HFF-Myc (cell line): ENCODE data around the gene WIF1.

Experiments
- DNase-seq: peaks from one replicate; pipeline ENCODE4 v3.0.0-alpha.2; 2011; ENCODE audit warnings: low read depth; ENCODE audit errors: extremely low read depth
- H3K4me3 ChIP-seq: replicated peaks from 2 replicates; pipeline ENCODE4 v1.5.1; 2011; ENCODE audit warnings: low read depth, mild to moderate bottlenecking, control low read depth, low read length
- CTCF ChIP-seq: IDR thresholded peaks from 2 replicates; pipeline ENCODE4 v1.5.1; 2012; ENCODE audit warnings: mild to moderate bottlenecking, low read depth, low read length, control low read depth; ENCODE audit errors: missing control alignments

The WIF1 gene

GRCh38 chr12:65162609-65163008 is 41.5 kb upstream of the WIF1 start:
- DNase-seq: no peak
- no peak for TF ChIP-seq CTCF
- no peak overlapping the region for H3K4me3 ChIP-seq

GRCh38 chr12:65157091-65157490 is 36.0 kb upstream of the WIF1 start:
- H3K4me3 ChIP-seq: no peak overlapping the region
- TF ChIP-seq CTCF: no peak
- no peak for DNase-seq

GRCh38 chr12:65156366-65156841 is 35.3 kb upstream of the WIF1 start:
- no peak overlapping the region for H3K4me3 ChIP-seq
- DNase-seq: no peak
- no peak for TF ChIP-seq CTCF

GRCh38 chr12:65155784-65156183 is 34.7 kb upstream of the WIF1 start:
- TF ChIP-seq CTCF: no peak
- no peak overlapping the region for H3K4me3 ChIP-seq
- DNase-seq: no peak

- no peak for TF ChIP-seq CTCF
- no peak overlapping the region for H3K4me3 ChIP-seq
- no peak for DNase-seq
Measured at GRCh38 chr12:65152596-65152995, 31.5 kb upstream of the WIF1 start.

- no peak overlapping the region for H3K4me3 ChIP-seq
- DNase-seq: no peak
- TF ChIP-seq CTCF: no peak
Measured at GRCh38 chr12:65152012-65152411, 30.9 kb upstream of the WIF1 start.

GRCh38 chr12:65147312-65147905 is 26.3 kb upstream of the WIF1 start:
- no peak for TF ChIP-seq CTCF
- DNase-seq: no peak
- no peak overlapping the region for H3K4me3 ChIP-seq
